NCI-H526 (cell line): Measurements from ENCODE around the gene IGLL1.
"Not testable (repeated sequence)": the region's sequence is repeated elsewhere in the genome, so short reads cannot be mapped to it uniquely, and the experiment has no call there.

Experiments used
- DNase-seq, 2 experiments: peaks; one replicate each; lab custom pipeline; 2025; lab: John Stamatoyannopoulos, UW

Gene IGLL1

GRCh38 chr22:23562186-23562585, 17.9 kb downstream of the IGLL1 start:
- DNase-seq: no peak

GRCh38 chr22:23561025-23561510, 19.0 kb downstream of the IGLL1 start:
- not testable (repeated sequence) for DNase-seq

DNA sequence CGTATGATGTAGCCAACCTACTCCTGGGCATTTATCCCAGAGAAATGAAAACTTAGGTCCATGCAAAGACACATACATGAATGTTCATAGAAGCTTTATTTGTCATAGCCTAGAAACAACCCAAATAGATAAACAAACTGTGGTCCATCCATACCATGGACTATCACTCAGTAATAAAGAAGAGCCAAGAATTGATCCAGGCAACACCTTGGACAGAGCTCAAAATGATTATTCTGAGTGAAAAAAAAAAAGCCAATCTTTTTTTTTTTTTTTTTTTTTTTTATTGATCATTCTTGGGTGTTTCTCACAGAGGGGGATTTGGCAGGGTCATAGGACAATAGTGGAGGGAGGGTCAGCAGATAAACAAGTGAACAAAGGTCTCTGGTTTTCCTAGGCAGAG, 19.9 kb downstream of the IGLL1 start:
- not testable (repeated sequence) for DNase-seq

- DNase-seq: no peak
Observed at GRCh38 chr22:23557467-23557866, 22.6 kb downstream of the IGLL1 start.

GRCh38 chr22:23557036-23557435, 23.1 kb downstream of the IGLL1 start:
- no peak for DNase-seq

GRCh38 chr22:23556026-23556620, 24.0 kb downstream of the IGLL1 start:
- no peak for DNase-seq

DNA sequence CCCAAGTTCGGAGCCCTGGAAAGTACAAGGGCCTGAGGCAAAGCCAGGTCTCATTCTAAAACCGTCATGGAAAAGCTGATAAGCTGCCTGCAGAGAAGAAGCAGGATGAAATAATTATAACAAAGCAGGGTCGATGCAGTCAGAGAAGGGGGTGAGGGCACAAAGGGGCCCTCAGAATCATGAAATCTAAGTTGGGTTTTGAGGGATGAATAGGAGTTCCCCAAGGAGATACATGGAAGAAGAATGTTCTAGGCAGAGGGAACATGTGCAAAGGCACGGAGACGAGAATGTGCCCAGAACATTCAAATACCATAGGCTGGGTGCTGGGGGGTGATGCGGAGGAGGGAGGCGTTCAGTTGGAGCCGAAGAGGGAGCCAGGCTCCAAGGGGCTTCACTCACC, 25.0 kb downstream of the IGLL1 start:
- no peak for DNase-seq

GRCh38 chr22:23553924-23554870, 25.9 kb downstream of the IGLL1 start:
- DNase-seq: no peak

DNA sequence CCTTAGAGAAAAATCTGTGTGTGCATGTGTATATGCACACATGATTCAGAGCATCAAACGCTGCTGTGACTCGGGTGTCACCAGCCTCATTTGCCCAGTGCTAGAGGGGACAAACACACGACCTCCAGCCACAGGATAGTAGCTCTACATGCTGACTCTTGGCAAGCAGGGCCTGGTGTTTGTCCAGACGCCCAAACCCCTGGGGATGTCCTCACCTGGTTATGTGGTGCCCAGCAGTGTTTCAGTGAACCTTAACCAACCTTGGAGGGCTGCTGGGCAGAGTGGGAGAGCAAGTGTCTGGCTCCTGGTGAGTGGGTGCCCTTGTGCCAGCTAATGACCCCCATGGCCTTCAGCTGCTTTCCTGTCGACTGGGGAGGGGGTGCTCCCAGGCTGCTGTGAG, 26.7 kb downstream of the IGLL1 start:
- no peak for DNase-seq

DNA sequence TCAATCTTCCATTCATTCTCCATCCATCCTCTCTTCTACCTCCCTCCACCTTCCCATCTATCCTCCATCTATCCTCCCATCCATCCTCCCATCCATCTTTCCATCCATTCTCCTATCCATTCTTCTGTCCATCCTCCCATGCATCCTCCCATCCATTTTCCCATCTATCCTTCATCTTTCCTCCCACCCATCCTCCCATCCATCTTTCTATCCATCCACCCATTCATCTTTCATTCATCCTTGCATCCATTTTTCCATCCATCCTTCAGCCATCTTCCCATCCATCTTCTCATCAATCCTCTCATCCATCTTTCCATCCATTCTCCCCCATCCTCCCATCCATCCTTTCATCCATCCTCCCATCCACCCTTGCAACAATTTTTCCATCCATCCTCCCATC, 27.5 kb downstream of the IGLL1 start:
- DNase-seq: no peak

DNA sequence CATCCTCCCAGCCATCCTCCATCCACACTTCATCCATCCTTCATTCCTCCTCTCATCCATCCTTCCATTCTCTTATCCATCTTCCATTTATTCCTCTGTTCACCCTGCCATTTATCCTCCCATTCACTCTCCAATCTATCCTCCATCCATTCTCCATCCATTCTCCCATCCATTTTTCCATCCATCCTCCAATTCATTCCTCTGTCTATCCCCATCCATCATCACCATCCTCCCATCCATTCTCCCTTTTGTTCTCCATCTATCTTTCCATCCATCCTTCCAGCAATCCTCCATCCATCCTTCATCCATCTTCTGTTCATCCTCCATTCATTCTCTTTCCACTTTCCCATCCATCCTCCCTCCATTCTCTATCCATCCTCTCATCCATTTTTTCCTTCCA, 28.7 kb downstream of the IGLL1 start:
- no peak for DNase-seq

DNA sequence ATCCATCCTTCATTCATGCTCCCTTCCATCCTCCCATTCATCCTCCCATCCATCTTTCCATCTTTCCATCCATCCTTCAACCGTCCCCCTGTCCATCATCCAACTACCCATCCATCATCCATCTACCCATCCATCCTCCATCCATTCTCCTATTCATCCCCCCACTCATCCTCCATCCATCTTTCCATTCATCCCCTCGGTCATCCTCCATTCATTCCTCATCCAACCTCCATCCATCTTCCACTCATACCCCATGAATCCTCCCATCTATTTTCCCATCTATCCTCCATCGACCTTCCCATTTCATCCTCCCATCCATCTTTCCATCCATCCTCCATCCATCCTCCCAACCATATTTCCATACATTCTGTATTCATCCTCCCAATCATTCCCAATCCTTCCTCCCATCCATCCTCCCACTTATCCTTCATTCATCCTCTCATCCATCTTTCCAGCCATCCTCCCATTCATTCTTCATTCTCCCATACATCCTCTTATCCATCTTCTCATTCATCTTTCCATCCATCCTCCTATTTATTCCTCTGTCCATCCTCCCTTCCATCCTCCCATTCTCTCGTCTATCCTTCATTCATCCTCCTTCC, 29.9 kb downstream of the IGLL1 start:
- DNase-seq: no peak

DNA sequence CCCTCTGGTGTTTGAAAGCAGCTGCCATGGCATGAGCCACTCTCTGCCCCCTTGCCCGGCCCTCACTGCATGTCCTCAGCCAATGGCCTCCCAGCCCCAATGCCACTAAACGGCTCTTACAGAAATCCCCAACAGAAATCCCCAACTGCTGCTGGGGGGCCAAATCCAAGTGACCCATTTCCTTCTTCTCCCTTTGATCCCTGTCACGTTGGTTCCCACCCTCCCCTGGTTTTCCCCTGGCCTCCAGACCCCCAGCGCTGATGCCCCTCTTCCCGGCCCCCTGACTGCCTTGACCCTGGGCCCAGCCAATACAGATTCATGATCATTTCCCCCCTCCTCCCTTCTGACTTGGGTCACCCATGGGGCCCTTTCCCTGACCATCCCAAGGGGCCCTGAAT, 30.9 kb downstream of the IGLL1 start:
- DNase-seq: no peak

DNA sequence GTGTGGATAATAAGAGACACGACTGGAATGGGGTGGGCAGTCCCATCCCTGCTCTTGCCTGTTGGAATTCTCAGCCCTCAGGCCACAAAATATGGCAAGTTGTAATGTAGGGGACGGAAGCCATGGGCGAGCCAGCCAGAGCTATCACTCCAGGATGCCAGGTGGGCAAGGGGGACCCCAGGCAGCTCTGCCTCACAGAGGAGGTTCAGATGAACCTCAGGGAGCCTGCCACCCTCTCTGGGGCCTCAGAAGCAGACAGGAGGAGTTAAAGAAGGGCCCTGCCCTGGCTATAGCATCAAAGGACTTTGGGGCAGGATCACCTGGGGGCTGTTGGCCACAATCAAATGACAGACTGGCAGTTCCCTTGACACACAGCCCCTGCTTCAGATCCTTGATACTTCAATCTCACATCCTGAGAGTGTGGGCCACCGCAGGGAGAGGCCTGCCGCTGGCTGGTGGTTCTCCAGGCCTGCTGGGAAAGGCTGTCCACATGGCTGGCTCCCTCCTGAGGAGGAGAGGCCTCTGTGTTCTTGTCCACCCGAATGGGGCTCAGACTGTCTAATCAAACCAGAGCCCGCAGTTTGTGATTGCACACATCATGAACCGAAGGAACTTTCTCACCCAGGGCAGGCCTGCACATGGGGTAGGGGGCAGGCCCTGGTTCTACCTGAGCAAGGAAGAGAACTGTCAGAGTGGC, 31.4 kb downstream of the IGLL1 start:
- DNase-seq: no peak

DNA sequence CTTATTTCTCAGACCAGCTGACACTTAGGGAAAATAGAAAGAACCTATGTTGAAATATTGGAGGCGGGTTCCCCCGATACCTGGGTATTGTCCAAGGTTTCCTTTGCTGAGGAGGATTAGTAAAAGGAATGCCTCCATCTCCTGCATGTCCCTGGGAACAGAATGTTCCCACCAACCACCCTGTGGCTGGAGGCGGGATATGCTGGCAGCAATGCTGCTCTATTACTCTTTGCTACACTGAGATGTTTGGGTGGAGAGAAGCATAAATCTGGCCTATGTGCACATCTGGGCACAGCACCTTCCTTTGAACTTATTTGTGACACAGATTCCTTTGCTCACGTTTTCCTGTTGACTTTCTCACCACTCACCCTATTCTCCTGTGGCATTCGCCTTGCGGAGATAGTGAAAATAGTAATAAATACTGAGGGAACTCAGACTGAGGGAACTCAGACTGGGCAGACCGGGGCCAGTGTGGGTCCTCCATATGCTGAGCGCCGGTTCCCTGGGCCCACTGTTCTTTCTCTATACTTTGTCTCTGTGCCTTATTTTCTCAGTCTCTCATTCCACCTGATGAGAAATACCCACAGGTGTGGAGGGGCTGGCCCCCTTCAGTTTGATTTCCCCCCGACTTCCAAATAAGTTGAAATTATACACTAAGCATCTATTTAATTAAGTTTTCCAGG, 32.1 kb downstream of the IGLL1 start:
- DNase-seq: no peak

DNA sequence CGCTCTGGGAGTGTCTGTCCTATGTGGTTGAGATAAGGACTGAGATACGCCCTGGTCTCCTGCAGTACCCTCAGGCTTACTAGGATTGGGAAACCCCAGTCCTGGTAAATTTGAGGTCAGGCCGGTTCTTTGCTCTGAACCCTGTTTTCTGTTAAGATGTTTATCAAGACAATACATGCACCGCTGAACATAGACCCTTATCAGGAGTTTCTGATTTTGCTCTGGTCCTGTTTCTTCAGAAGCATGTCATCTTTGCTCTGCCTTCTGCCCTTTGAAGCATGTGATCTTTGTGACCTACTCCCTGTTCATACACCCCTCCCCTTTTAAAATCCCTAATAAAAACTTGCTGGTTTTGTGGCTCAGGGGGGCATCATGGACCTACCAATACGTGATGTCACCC, 32.7 kb downstream of the IGLL1 start:
- not testable (repeated sequence) for DNase-seq

GRCh38 chr22:23544852-23545251, 35.2 kb downstream of the IGLL1 start:
- DNase-seq: no peak

DNA sequence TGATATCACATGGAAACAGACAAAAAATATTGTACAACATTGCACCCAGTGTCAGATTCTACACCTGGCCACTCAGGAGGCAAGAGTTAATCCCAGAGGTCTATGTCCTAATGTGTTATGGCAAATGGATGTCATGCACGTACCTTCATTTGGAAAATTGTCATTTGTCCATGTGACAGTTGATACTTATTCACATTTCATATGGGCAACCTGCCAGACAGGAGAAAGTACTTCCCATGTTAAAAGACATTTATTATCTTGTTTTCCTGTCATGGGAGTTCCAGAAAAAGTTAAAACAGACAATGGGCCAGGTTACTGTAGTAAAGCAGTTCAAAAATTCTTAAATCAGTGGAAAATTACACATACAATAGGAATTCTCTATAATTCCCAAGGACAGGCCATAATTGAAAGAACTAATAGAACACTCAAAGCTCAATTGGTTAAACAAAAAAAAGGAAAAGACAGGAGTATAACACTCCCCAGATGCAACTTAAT, 36.5 kb downstream of the IGLL1 start:
- not testable (repeated sequence) for DNase-seq

DNA sequence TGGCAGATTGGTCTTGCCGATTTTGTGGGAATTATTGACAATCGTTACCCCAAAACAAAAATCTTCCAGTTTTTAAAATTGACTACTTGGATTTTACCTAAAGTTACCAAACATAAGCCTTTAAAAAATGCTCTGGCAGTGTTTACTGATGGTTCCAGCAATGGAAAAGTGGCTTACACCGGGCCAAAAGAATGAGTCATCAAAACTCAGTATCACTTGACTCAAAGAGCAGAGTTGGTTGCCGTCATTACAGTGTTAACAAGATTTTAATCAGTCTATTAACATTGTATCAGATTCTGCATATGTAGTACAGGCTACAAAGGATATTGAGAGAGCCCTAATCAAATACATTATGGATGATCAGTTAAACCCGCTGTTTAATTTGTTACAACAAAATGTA, 37.2 kb downstream of the IGLL1 start:
- DNase-seq: no peak

DNA sequence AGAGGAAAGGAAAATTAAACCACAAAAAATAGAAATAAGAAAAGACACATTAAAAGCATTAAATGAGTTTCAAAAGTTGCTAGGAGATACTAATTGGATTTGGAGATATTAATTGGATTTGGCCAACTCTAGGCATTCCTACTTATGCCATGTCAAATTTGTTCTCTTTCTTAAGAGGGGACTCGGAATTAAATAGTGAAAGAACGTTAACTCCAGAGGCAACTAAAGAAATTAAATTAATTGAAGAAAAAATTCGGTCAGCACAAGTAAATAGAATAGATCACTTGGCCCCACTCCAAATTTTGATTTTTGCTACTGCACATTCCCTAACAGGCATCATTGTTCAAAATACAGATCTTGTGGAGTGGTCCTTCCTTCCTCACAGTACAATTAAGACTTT, 37.7 kb downstream of the IGLL1 start:
- not testable (repeated sequence) for DNase-seq

GRCh38 chr22:23541849-23542281, 38.2 kb downstream of the IGLL1 start:
- DNase-seq: not testable (repeated sequence)
